ENCODE measurements around the gene PSMB9.
"Not testable (repeated sequence)": the region's sequence is repeated elsewhere in the genome, so short reads cannot be mapped to it uniquely, and the experiment has no call there.

DNA sequence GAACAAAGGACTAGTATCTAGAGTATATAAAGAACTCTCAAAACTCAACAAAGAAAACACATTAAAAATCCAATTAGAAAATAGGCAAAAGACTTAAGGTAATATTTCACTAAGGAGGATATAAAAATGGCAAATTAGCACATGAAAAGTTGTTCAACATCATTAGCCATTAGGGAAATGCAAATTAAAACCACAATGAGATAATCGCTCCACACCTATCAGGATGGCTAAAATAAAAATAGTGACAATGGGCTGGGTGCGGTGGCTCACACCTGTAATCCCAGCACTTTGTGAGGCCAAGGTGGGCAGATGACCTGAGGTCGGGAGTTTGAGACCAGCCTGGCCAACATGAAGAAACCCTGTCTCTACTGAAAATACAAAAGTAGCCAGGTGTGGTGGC, 27.0 kb downstream of the PSMB9 start:
- TF ChIP-seq ATF7 (IDR thresholded peaks at IDR 0.05); BACH1 (tag; IDR thresholded peaks at IDR 0.05); TFAM (CRISPR knock-in tag; conservative IDR thresholded peaks at IDR 0.05): not testable (repeated sequence)
- TF ChIP-seq, protein P1, sequence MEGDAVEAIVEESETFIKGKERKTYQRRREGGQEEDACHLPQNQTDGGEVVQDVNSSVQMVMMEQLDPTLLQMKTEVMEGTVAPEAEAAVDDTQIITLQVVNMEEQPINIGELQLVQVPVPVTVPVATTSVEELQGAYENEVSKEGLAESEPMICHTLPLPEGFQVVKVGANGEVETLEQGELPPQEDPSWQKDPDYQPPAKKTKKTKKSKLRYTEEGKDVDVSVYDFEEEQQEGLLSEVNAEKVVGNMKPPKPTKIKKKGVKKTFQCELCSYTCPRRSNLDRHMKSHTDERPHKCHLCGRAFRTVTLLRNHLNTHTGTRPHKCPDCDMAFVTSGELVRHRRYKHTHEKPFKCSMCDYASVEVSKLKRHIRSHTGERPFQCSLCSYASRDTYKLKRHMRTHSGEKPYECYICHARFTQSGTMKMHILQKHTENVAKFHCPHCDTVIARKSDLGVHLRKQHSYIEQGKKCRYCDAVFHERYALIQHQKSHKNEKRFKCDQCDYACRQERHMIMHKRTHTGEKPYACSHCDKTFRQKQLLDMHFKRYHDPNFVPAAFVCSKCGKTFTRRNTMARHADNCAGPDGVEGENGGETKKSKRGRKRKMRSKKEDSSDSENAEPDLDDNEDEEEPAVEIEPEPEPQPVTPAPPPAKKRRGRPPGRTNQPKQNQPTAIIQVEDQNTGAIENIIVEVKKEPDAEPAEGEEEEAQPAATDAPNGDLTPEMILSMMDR (IDR thresholded peaks at IDR 0.05 in 2 of 3, conservative IDR thresholded peaks at IDR 0.05 in 1 of 3; ENCODE audit: insufficient read depth in 2 of 3, low read depth in 1 of 3, low read length in 3 of 3): not testable (repeated sequence)
- TF ChIP-seq, protein P2, sequence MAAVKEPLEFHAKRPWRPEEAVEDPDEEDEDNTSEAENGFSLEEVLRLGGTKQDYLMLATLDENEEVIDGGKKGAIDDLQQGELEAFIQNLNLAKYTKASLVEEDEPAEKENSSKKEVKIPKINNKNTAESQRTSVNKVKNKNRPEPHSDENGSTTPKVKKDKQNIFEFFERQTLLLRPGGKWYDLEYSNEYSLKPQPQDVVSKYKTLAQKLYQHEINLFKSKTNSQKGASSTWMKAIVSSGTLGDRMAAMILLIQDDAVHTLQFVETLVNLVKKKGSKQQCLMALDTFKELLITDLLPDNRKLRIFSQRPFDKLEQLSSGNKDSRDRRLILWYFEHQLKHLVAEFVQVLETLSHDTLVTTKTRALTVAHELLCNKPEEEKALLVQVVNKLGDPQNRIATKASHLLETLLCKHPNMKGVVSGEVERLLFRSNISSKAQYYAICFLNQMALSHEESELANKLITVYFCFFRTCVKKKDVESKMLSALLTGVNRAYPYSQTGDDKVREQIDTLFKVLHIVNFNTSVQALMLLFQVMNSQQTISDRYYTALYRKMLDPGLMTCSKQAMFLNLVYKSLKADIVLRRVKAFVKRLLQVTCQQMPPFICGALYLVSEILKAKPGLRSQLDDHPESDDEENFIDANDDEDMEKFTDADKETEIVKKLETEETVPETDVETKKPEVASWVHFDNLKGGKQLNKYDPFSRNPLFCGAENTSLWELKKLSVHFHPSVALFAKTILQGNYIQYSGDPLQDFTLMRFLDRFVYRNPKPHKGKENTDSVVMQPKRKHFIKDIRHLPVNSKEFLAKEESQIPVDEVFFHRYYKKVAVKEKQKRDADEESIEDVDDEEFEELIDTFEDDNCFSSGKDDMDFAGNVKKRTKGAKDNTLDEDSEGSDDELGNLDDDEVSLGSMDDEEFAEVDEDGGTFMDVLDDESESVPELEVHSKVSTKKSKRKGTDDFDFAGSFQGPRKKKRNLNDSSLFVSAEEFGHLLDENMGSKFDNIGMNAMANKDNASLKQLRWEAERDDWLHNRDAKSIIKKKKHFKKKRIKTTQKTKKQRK (IDR thresholded peaks at IDR 0.05; ENCODE audit: borderline replicate concordance, low read depth, low read length): not testable (repeated sequence)

Measured in K562 (cell line).